CD4-positive, alpha-beta T cell treated with Interleukin-2 at 100 ng/mL for 4 hours (primary cell): ENCODE results near the gene CDK13.

Source experiments
- DNase-seq: peaks from one replicate; pipeline ENCODE4 v3.0.0-alpha.2; 2020; ENCODE audit warnings: low spot score

CDK13 gene

GRCh38 chr7:40148671-40149070 lies 198.6 kb downstream of the CDK13 start:
- DNase-seq, result no peak
